MM.1S (cell line): ENCODE measurements around the gene MAML3.

Source experiments
- DNase-seq: peaks from one replicate; pipeline ENCODE4 v3.0.0-alpha.2; 2015
- H2AFZ ChIP-seq: fragments of 300-600 bp; sonication (generic); 2 replicates; pipeline ENCODE4 v1.6.0; 2016; ENCODE audit warnings: antibody characterized with exemption, low read length
- H3F3A ChIP-seq: fragments of 300-600 bp; sonication (generic); 2 replicates; pipeline ENCODE4 v1.6.1; 2016; ENCODE audit warnings: mild to moderate bottlenecking, antibody characterized with exemption, low read length, moderate library complexity, mixed read lengths; ENCODE audit not compliant: insufficient read depth
- H3K27ac ChIP-seq: fragments of 300-600 bp; sonication (generic); 2 replicates; pipeline ENCODE4 v1.5.1; 2016; ENCODE audit warnings: mild to moderate bottlenecking, low read length
- H3K27me3 ChIP-seq: fragments of 300-600 bp; sonication (generic); replicated peaks from 2 replicates; pipeline ENCODE4 v1.6.0; 2016; ENCODE audit warnings: low read length; ENCODE audit not compliant: insufficient read depth
- H3K36me3 ChIP-seq: fragments of 300-600 bp; sonication (generic); replicated peaks from 2 replicates; pipeline ENCODE4 v1.6.1; 2016; ENCODE audit warnings: mild to moderate bottlenecking, low read length, mixed read lengths; ENCODE audit not compliant: insufficient read depth
- H3K4me1 ChIP-seq: fragments of 300-600 bp; sonication (generic); 2 replicates; pipeline ENCODE4 v1.6.1; 2016; ENCODE audit warnings: low read length, mixed read lengths
- H3K4me2 ChIP-seq: fragments of 300-600 bp; sonication (generic); 2 replicates; pipeline ENCODE4 v1.6.0; 2016; ENCODE audit warnings: low read depth, low read length
- H3K4me3 ChIP-seq: fragments of 300-600 bp; sonication (generic); 2 replicates; pipeline ENCODE4 v1.5.1; 2016; ENCODE audit warnings: low read length, mixed read lengths
- H3K79me2 ChIP-seq: fragments of 300-600 bp; sonication (generic); 2 replicates; pipeline ENCODE4 v1.6.1; 2016; ENCODE audit warnings: mixed run types, low read length, mixed read lengths
- H3K9ac ChIP-seq: fragments of 300-600 bp; sonication (generic); 2 replicates; pipeline ENCODE4 v1.6.1; 2016; ENCODE audit warnings: low read length, mixed read lengths
- H3K9me2 ChIP-seq: fragments of 300-600 bp; sonication (generic); replicated peaks from 2 replicates; pipeline ENCODE4 v1.6.1; 2016; ENCODE audit warnings: mild to moderate bottlenecking, low read length, mixed read lengths; ENCODE audit not compliant: insufficient read depth
- H3K9me3 ChIP-seq: fragments of 300-600 bp; sonication (generic); replicated peaks from 2 replicates; pipeline ENCODE4 v1.6.1; 2016; ENCODE audit warnings: mild to moderate bottlenecking, low read length, mixed read lengths; ENCODE audit not compliant: insufficient read depth
- H4K20me1 ChIP-seq: fragments of 300-600 bp; sonication (generic); 2 replicates; pipeline ENCODE4 v1.6.1; 2016; ENCODE audit warnings: mild to moderate bottlenecking, low read length, moderate library complexity, mixed read lengths; ENCODE audit not compliant: insufficient read depth
- EZH2 ChIP-seq: fragments of 300-600 bp; sonication (generic); optimal IDR thresholded peaks from 2 replicates; pipeline ENCODE3; 2017; ENCODE audit warnings: low read depth, mild to moderate bottlenecking, antibody characterized with exemption, low read length, mixed read lengths
- EZH2phosphoT487 ChIP-seq: fragments of 300-600 bp; sonication (generic); IDR thresholded peaks from 2 replicates; pipeline ENCODE4 v1.6.1; 2018; ENCODE audit warnings: antibody characterized with exemption, low read length
- TF ChIP-seq, protein P1 (sequence below): fragments of 300-600 bp; sonication (generic); IDR thresholded peaks from 2 replicates; pipeline ENCODE4 v1.5.1; 2016; ENCODE audit warnings: antibody characterized with exemption, low read length, mixed read lengths

MAML3 gene

DNA sequence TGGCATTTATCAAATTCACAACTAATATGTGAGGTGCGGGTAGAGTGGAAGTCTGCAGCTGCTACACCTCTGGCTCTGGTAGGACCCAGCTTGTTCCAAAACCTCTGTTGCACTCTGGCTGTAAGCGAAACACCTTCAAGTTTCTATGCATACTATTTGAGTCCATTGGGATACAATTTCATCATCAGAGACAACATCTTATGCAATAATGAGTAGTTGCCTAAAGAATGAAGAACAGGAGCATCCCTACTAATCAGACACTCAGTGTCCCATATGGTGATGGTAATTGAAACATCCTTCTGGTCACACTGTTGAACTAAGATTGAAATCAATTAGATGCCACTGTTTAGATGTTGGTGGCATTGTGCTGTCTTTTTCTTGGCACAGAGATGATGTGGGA lies 309.9 kb downstream of the MAML3 start:
- H3K27me3 ChIP-seq: no peaks in the 10 kb centered on the region
- H3K9ac ChIP-seq: no peak overlapping the region
- no peak overlapping the region for H3K27ac ChIP-seq
- TF ChIP-seq EZH2phosphoT487 (no peak), EZH2 (no peak)
- TF ChIP-seq, protein P1, sequence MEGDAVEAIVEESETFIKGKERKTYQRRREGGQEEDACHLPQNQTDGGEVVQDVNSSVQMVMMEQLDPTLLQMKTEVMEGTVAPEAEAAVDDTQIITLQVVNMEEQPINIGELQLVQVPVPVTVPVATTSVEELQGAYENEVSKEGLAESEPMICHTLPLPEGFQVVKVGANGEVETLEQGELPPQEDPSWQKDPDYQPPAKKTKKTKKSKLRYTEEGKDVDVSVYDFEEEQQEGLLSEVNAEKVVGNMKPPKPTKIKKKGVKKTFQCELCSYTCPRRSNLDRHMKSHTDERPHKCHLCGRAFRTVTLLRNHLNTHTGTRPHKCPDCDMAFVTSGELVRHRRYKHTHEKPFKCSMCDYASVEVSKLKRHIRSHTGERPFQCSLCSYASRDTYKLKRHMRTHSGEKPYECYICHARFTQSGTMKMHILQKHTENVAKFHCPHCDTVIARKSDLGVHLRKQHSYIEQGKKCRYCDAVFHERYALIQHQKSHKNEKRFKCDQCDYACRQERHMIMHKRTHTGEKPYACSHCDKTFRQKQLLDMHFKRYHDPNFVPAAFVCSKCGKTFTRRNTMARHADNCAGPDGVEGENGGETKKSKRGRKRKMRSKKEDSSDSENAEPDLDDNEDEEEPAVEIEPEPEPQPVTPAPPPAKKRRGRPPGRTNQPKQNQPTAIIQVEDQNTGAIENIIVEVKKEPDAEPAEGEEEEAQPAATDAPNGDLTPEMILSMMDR: no peak
- no peak overlapping the region for H2AFZ ChIP-seq
- no peaks in the 10 kb centered on the region for H4K20me1 ChIP-seq
- no peak overlapping the region for H3K4me3 ChIP-seq
- no peaks in the 10 kb centered on the region for H3K9me3 ChIP-seq
- H3K4me1 ChIP-seq: no peaks in the 10 kb centered on the region
- H3K79me2 ChIP-seq: no peaks in the 10 kb centered on the region
- H3K36me3 ChIP-seq: no peaks in the 10 kb centered on the region
- DNase-seq: no peak
- H3F3A ChIP-seq: no peaks in the 10 kb centered on the region
- no peaks in the 10 kb centered on the region for H3K9me2 ChIP-seq
- no peak overlapping the region for H3K4me2 ChIP-seq

DNA sequence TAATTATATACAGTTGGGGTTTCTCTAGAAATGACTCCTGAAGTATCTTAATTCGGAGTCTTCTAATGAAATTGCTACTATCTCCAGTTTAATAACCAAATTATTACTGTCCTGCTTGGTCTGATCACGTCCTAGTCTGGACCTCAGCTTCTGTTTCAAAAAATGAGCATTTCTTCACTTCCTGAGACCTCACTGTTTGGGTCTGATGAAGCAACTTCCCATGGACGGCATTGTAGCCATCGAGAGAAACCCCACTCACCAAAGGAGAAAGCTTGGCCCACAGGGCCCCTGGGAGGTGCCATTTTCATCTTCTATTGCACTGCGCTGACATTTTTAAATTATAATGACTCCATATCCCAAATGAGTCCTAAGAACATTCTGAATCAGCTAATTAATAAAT lies 310.3 kb downstream of the MAML3 start:
- H3K79me2 ChIP-seq: no peaks in the 10 kb centered on the region
- DNase-seq: no peak

DNA sequence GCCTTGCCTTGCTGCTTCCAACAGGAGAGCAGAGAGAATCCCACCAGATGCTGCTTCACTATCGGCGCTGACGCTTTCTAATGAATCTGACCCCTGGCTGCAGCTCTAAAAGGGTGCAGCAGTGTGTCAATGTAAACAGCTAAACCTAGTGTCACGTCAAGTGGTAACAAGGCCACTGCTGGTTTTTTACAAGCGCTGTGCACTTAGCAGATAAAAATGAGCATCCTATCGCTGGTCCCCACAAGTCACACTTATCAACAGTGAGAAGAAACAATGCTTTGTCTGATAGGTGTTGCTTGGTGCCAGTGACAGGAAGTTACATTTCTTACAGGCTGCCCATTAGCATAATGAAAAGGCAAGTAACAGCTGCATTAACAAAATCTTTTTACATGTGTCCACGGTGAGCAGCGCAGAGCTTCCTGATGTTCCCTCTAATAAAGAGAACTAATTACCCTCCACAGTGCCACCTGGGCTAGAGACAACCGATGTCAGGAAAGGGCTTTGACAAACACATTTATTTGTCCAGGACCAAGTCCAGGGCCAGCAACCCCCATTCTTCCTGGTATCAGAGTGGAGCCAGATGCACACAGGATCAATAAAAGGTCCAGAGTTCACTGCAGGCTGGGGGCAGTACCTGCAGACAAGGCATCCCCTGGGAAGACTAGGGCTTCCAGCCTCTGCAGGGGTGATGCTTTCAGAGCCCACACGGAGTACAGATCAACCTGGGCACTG lies 312.4 kb downstream of the MAML3 start:
- Histone ChIP-seq H3K27ac (no peak overlapping the region), H3K9ac (no peak overlapping the region), H3F3A (no peaks in the 10 kb centered on the region), H2AFZ (no peak overlapping the region), H3K27me3 (no peaks in the 10 kb centered on the region), H3K4me3 (no peak overlapping the region), H4K20me1 (no peaks in the 10 kb centered on the region), H3K9me3 (no peaks in the 10 kb centered on the region), H3K9me2 (no peaks in the 10 kb centered on the region), H3K4me1 (no peaks in the 10 kb centered on the region), H3K79me2 (no peaks in the 10 kb centered on the region), H3K4me2 (no peak overlapping the region), H3K36me3 (no peaks in the 10 kb centered on the region)
- TF ChIP-seq EZH2phosphoT487: no peak
- TF ChIP-seq, protein P1: no peak
- TF ChIP-seq EZH2: no peak
- DNase-seq: no peak

More for the DNA sequence above, 310.3 kb downstream of the MAML3 start:
- no peak for TF ChIP-seq EZH2phosphoT487
- TF ChIP-seq EZH2: no peak
- TF ChIP-seq, protein P1: no peak
- Histone ChIP-seq H2AFZ (no peak overlapping the region), H4K20me1 (no peaks in the 10 kb centered on the region), H3K36me3 (no peaks in the 10 kb centered on the region), H3K9ac (no peak overlapping the region), H3K4me3 (no peak overlapping the region), H3K4me1 (no peaks in the 10 kb centered on the region), H3K27me3 (no peaks in the 10 kb centered on the region), H3K9me2 (no peaks in the 10 kb centered on the region), H3K9me3 (no peaks in the 10 kb centered on the region), H3F3A (no peaks in the 10 kb centered on the region), H3K27ac (no peak overlapping the region), H3K4me2 (no peak overlapping the region)
